DOHH2 (cell line): Measurements from ENCODE around the gene TMEM202.
"Not testable (repeated sequence)": the region's sequence is repeated elsewhere in the genome, so short reads cannot be mapped to it uniquely, and the experiment has no call there.

Experiments used
- H3F3A ChIP-seq: fragments of 200-600 bp; sonication (generic), shearing (Covaris generic); 2 replicates; pipeline ENCODE4 v1.6.0; 2016; ENCODE audit warnings: antibody characterized with exemption, mild to moderate bottlenecking; ENCODE audit not compliant: control insufficient read depth, insufficient read depth
- H3K27ac ChIP-seq: fragments of 200-600 bp; sonication (generic); 2 replicates; pipeline ENCODE4 v1.5.1; 2014; ENCODE audit warnings: low read depth, mild to moderate bottlenecking, low read length, moderate library complexity
- H3K27me3 ChIP-seq: fragments of 200-600 bp; sonication (generic); 2 replicates; pipeline ENCODE4 v1.6.1; 2014; ENCODE audit warnings: mild to moderate bottlenecking, low read length, mixed read lengths; ENCODE audit not compliant: control insufficient read depth
- H3K36me3 ChIP-seq: fragments of 200-600 bp; sonication (generic); 2 replicates; pipeline ENCODE4 v1.6.1; 2014; ENCODE audit warnings: mild to moderate bottlenecking, low read length, moderate library complexity, mixed read lengths; ENCODE audit not compliant: control insufficient read depth
- H3K4me1 ChIP-seq: fragments of 200-600 bp; sonication (generic); 2 replicates; pipeline ENCODE4 v1.6.1; 2014; ENCODE audit warnings: mild to moderate bottlenecking, low read length, mixed read lengths; ENCODE audit not compliant: control insufficient read depth
- H3K4me2 ChIP-seq: fragments of 200-600 bp; sonication (generic); 2 replicates; pipeline ENCODE4 v1.6.0; 2014; ENCODE audit warnings: mild to moderate bottlenecking, low read length, moderate library complexity
- H3K4me3 ChIP-seq: fragments of 200-600 bp; sonication (generic); 2 replicates; pipeline ENCODE4 v1.5.1; 2014; ENCODE audit warnings: mild to moderate bottlenecking, low read length, mixed read lengths
- H3K79me2 ChIP-seq: fragments of 200-600 bp; sonication (generic); 2 replicates; pipeline ENCODE4 v1.6.1; 2014; ENCODE audit warnings: mild to moderate bottlenecking, low read length, mixed read lengths; ENCODE audit not compliant: control insufficient read depth
- H3K9me2 ChIP-seq: fragments of 200-600 bp; sonication (generic); replicated peaks from 2 replicates; pipeline ENCODE4 v1.6.1; 2014; ENCODE audit warnings: mild to moderate bottlenecking, low read length, mixed read lengths; ENCODE audit not compliant: control insufficient read depth
- H3K9me3 ChIP-seq: fragments of 200-600 bp; sonication (generic); 2 replicates; pipeline ENCODE4 v1.6.1; 2014; ENCODE audit warnings: antibody characterized with exemption, low read length, mixed read lengths; ENCODE audit not compliant: control insufficient read depth, insufficient read depth
- H4K20me1 ChIP-seq: fragments of 200-600 bp; sonication (generic); 2 replicates; pipeline ENCODE4 v1.6.0; 2014; ENCODE audit warnings: low read depth, mild to moderate bottlenecking, antibody characterized with exemption, low read length, moderate library complexity; ENCODE audit not compliant: control insufficient read depth, insufficient read depth
- CTCF ChIP-seq: fragments of 200-600 bp; sonication (generic); IDR thresholded peaks from one replicate; pipeline ENCODE4 v1.5.1; 2014; ENCODE audit warnings: antibody characterized with exemption, mild to moderate bottlenecking, low read depth, low read length; ENCODE audit not compliant: poor library complexity, severe bottlenecking
- EZH2phosphoT487 ChIP-seq: fragments of 200-600 bp; sonication (generic); IDR thresholded peaks from 2 replicates; pipeline ENCODE4 v1.6.1; 2017; ENCODE audit warnings: borderline replicate concordance, mild to moderate bottlenecking, antibody characterized with exemption, low read length, moderate library complexity, mixed read lengths

The TMEM202 gene

GRCh38 chr15:72423256-72423655 lies 25.2 kb downstream of the TMEM202 start:
- Histone ChIP-seq H3K4me2 (no peak overlapping the region), H3K27ac (no peak overlapping the region), H3K27me3 (no peaks in the 10 kb centered on the region), H4K20me1 (no peaks in the 10 kb centered on the region), H3K4me1 (peaks cover 3% of the 10 kb centered on the region; the same call in 1 of the 2 replicates), H3K36me3 (no peaks in the 10 kb centered on the region), H3K9me2 (no peaks in the 10 kb centered on the region), H3K79me2 (no peaks in the 10 kb centered on the region), H3K4me3 (no peak overlapping the region), H3F3A (no peaks in the 10 kb centered on the region), H3K9me3 (0 out of 2 replicates have a peak, but pooled peaks cover 4% of the 10 kb centered on the region)
- TF ChIP-seq EZH2phosphoT487 (no peak), CTCF (no peak)

- no peaks in the 10 kb centered on the region for H4K20me1 ChIP-seq
- TF ChIP-seq CTCF, result no peak
- TF ChIP-seq EZH2phosphoT487, result no peak
- H3K9me2 ChIP-seq, result no peaks in the 10 kb centered on the region
- no peak overlapping the region for H3K27ac ChIP-seq
- H3F3A ChIP-seq, result no peaks in the 10 kb centered on the region
- H3K36me3 ChIP-seq, result no peaks in the 10 kb centered on the region
- H3K79me2 ChIP-seq, result no peaks in the 10 kb centered on the region
- no peaks in the 10 kb centered on the region for H3K27me3 ChIP-seq
- H3K9me3 ChIP-seq, result 0 out of 2 replicates have a peak, but pooled peaks cover 4% of the 10 kb centered on the region
- H3K4me1 ChIP-seq, result peaks cover 3% of the 10 kb centered on the region; the same call in 1 of the 2 replicates
- H3K4me3 ChIP-seq, result no peak overlapping the region
- H3K4me2 ChIP-seq, result no peak overlapping the region
Measured at GRCh38 chr15:72426753-72427152, 28.6 kb downstream of the TMEM202 start.

GRCh38 chr15:72437650-72438316 lies 39.7 kb downstream of the TMEM202 start:
- Histone ChIP-seq H3K9me3 (no peaks in the 10 kb centered on the region), H3K36me3 (no peaks in the 10 kb centered on the region), H3K4me1 (no peaks in the 10 kb centered on the region), H4K20me1 (no peaks in the 10 kb centered on the region), H3K4me3 (no peak overlapping the region), H3K9me2 (no peaks in the 10 kb centered on the region), H3K79me2 (no peaks in the 10 kb centered on the region), H3K27ac (no peak overlapping the region), H3K4me2 (no peak overlapping the region), H3F3A (no peaks in the 10 kb centered on the region), H3K27me3 (peaks cover 15% of the 10 kb centered on the region)
- no peak for TF ChIP-seq CTCF
- TF ChIP-seq EZH2phosphoT487, result no peak

- H3K27ac ChIP-seq, H3K4me1 ChIP-seq, H3K9me2 ChIP-seq, H4K20me1 ChIP-seq, H3K4me3 ChIP-seq, H3K27me3 ChIP-seq, H3K9me3 ChIP-seq, H3F3A ChIP-seq, H3K4me2 ChIP-seq, H3K79me2 ChIP-seq, H3K36me3 ChIP-seq: not testable (repeated sequence)
Measured at GRCh38 chr15:72442848-72443247, 44.7 kb downstream of the TMEM202 start.
